Endothelial cell of umbilical vein (primary cell): ENCODE data around the gene MINDY4B. TPM values are rescaled to one million over a fixed set of nuclear protein-coding genes. Genes with fewer than 3 reads are reported as not detected.

Source experiments
- BruUV-seq: library from RNA; stranded (reverse); fragments of 400-500 nt; replicated peaks from 2 replicates; lab custom pipeline; 2021; lab: Mats Ljungman, UMichigan
- CTCF ChIA-PET: fragments of 300-600, 350-600 bp; sonication (Branson Sonifier 250); formaldehyde crosslinking; loops from one replicate; lab custom pipeline; 2021; ENCODE audit warnings: antibody characterized with exemption, inconsistent platforms; lab: Charles Lee
- POLR2A ChIA-PET: fragments of 300-600, 350-600 bp; sonication (Branson Sonifier 250); formaldehyde crosslinking; loops from one replicate; lab custom pipeline; 2021; ENCODE audit warnings: antibody characterized with exemption, inconsistent platforms; lab: Charles Lee
- DNase-seq: peaks from one replicate; pipeline ENCODE4 v3.0.0-alpha.2; 2011; ENCODE audit warnings: low read depth, low spot score
- FAIRE-seq: peaks from 2 replicates; lab custom pipeline; 2011; peaks lifted over from hg19 to GRCh38; lab: Jason Lieb, UNC
- H2AFZ ChIP-seq: 2 replicates; pipeline ENCODE4 v1.6.0; 2012; ENCODE audit warnings: low read depth, low read length, control low read depth, inconsistent platforms
- H3K27ac ChIP-seq: 2 replicates; pipeline ENCODE4 v1.5.1; 2011; ENCODE audit warnings: low read depth, mild to moderate bottlenecking, control low read depth, low read length, moderate library complexity; ENCODE audit not compliant: insufficient read depth
- H3K27me3 ChIP-seq, 2 experiments: 2 replicates each; pipeline versions ENCODE4 v1.6.0 to v1.6.1; 2011; ENCODE audit warnings: low read length in 2 of 2, mixed read lengths in 1 of 2; ENCODE audit not compliant: control insufficient read depth in 2 of 2, insufficient read depth in 2 of 2
- H3K36me3 ChIP-seq, 2 experiments: 2 replicates in 1 of 2; 3 replicates in 1 of 2; pipeline ENCODE4 v1.5.1; 2011; ENCODE audit warnings: low read length in 2 of 2, mild to moderate bottlenecking in 1 of 2, moderate library complexity in 1 of 2; ENCODE audit not compliant: control insufficient read depth in 2 of 2, insufficient read depth in 2 of 2; ENCODE audit errors: extremely low read depth in 1 of 2
- H3K4me1 ChIP-seq: 3 replicates; pipeline ENCODE4 v1.5.1; 2011; ENCODE audit warnings: mild to moderate bottlenecking, low read length; ENCODE audit not compliant: control insufficient read depth, insufficient read depth; ENCODE audit errors: extremely low read depth
- H3K4me2 ChIP-seq: 2 replicates; pipeline ENCODE4 v1.6.1; 2011; ENCODE audit warnings: low read length, control low read depth, mixed read lengths; ENCODE audit not compliant: insufficient read depth
- H3K4me3 ChIP-seq, 3 experiments: fragments of 200-600 bp in 1 of 3; sonication (generic), shearing (Covaris generic) in 1 of 3; replicated peaks in 1 of 3; 2 replicates each; pipeline ENCODE4 v1.5.1; 2011 to 2016; ENCODE audit warnings: control low read depth in 3 of 3, low read length in 3 of 3, mild to moderate bottlenecking in 2 of 3, inconsistent platforms in 1 of 3, low read depth in 1 of 3, moderate library complexity in 1 of 3; ENCODE audit not compliant: insufficient read depth in 1 of 3
- H3K79me2 ChIP-seq: 2 replicates; pipeline ENCODE4 v1.6.0; 2012; ENCODE audit warnings: low read length, inconsistent platforms; ENCODE audit not compliant: control insufficient read depth, insufficient read depth
- H3K9ac ChIP-seq: replicated peaks from 2 replicates; pipeline ENCODE3; 2011; ENCODE audit warnings: low read length, control low read depth; ENCODE audit not compliant: insufficient read depth; ENCODE audit errors: extremely low read depth
- H3K9me1 ChIP-seq: replicated peaks from 3 replicates; pipeline ENCODE4 v1.6.0; 2011; ENCODE audit warnings: mild to moderate bottlenecking, low read length; ENCODE audit not compliant: control insufficient read depth, insufficient read depth; ENCODE audit errors: extremely low read depth
- H3K9me3 ChIP-seq: replicated peaks from 2 replicates; pipeline ENCODE4 v1.5.1; 2012; ENCODE audit warnings: low read length, inconsistent platforms; ENCODE audit not compliant: control insufficient read depth, insufficient read depth
- H4K20me1 ChIP-seq: replicated peaks from 2 replicates; pipeline ENCODE3; 2011; ENCODE audit warnings: mild to moderate bottlenecking, low read length; ENCODE audit not compliant: control insufficient read depth, insufficient read depth; ENCODE audit errors: extremely low read depth
- CTCF ChIP-seq, 2 donors: IDR thresholded peaks; 1 replicate in 1 of 2; 2 replicates in 1 of 2; pipeline ENCODE4 v1.5.1; 2011; ENCODE audit warnings: low read length in 2 of 2, mild to moderate bottlenecking in 2 of 2, moderate library complexity in 2 of 2, control low read depth in 1 of 2, inconsistent platforms in 1 of 2, low read depth in 1 of 2; ENCODE audit not compliant: insufficient read depth in 1 of 2; ENCODE audit errors: extremely low read depth in 1 of 2
- EZH2 ChIP-seq: IDR thresholded peaks from 2 replicates; pipeline ENCODE4 v1.6.1; 2012; ENCODE audit warnings: borderline replicate concordance, low read depth, mild to moderate bottlenecking, moderate library complexity, low read length, inconsistent platforms; ENCODE audit not compliant: severe bottlenecking
- FOS ChIP-seq: IDR thresholded peaks from 2 replicates; pipeline ENCODE4 v1.6.1; 2011; ENCODE audit warnings: mild to moderate bottlenecking, low read length, moderate library complexity, borderline replicate concordance; ENCODE audit not compliant: insufficient read depth
- GATA2 ChIP-seq: IDR thresholded peaks from 2 replicates; pipeline ENCODE4 v1.7.0; 2011; ENCODE audit warnings: low read depth, mild to moderate bottlenecking, moderate library complexity, mixed read lengths, low read length; ENCODE audit not compliant: insufficient read length, insufficient read depth
- JUN ChIP-seq: IDR thresholded peaks from 2 replicates; pipeline ENCODE4 v1.6.1; 2011; ENCODE audit warnings: borderline replicate concordance, low read depth; ENCODE audit not compliant: insufficient read length, insufficient read depth
- MAX ChIP-seq: IDR thresholded peaks from 2 replicates; pipeline ENCODE4 v1.6.1; 2011; ENCODE audit not compliant: insufficient read depth, insufficient read length
- MYC ChIP-seq: IDR thresholded peaks from one replicate; pipeline ENCODE4 v1.6.1; 2011; ENCODE audit warnings: mild to moderate bottlenecking, low read depth, low read length
- POLR2A ChIP-seq: IDR thresholded peaks from 2 replicates; pipeline ENCODE4 v1.6.1; 2012; ENCODE audit warnings: low read depth, mild to moderate bottlenecking, control low read depth, low read length
- POLR2AphosphoS5 ChIP-seq: IDR thresholded peaks from 2 replicates; pipeline ENCODE4 v1.6.1; 2012; ENCODE audit warnings: low read depth, mild to moderate bottlenecking, control low read depth, low read length, moderate library complexity; ENCODE audit not compliant: insufficient read depth
- dilution Hi-C: fragments of 300-500 bp; cut with MboI; formaldehyde crosslinking; loops from one replicate; pipeline ENCODE4 v1.15.0; 2019; ENCODE audit warnings: low sequenced_read_pairs; ENCODE audit not compliant: extremely low pct_ligation_motif_present
- intact Hi-C: fragments of 100-400 bp; cut with micrococcal nuclease; formaldehyde crosslinking; loops from one replicate; pipeline ENCODE4 v1.10.0; 2022
- polyA plus RNA-seq, 4 experiments: library from polyadenylated mRNA; depleted of rRNA in 3 of 4; stranded (reverse) in 3 of 4; unstranded in 1 of 4; fragments of >200 nt; gene quantifications; 2 replicates each; pipeline versions ENCODE4 v1.2.1 to v1.2.3, GENCODE V29; 2011 to 2012; ENCODE audit warnings: missing spikeins in 1 of 4
- total RNA-seq: library from RNA; stranded (reverse); gene quantifications from 2 replicates; pipeline ENCODE4 v1.2.3, GENCODE V29; 2021

Gene MINDY4B
- total and polyA plus RNA-seq, 2 donors (not counting 3 experiments of a cell fraction or from before 2014, with no cell fraction given), result not detected

GRCh38 chr3:150875548-150875947 is 29.7 kb downstream of the MINDY4B start:
- ChIA-PET CTCF (interaction anchor here (1.7 to 3.2 kb wide), 2 partner anchors 11 to 88 kb away, joined by 3 to 15 read pairs; no protein-coding TSS in a partner anchor), POLR2A (no interaction called here)
- no peak overlapping the region for H3K9ac ChIP-seq
- H2AFZ ChIP-seq, result no peak overlapping the region
- DNase-seq, result no peak
- intact Hi-C loops, result no loop called here
- no peak for TF ChIP-seq GATA2
- TF ChIP-seq POLR2A, result no peak
- TF ChIP-seq JUN, result no peak
- no peak for TF ChIP-seq MYC
- TF ChIP-seq EZH2, result no peak
- no peak for TF ChIP-seq MAX
- TF ChIP-seq CTCF (IDR thresholded peaks at IDR 0.05; ENCODE audit: extremely low read depth in 1 of 2, insufficient read depth in 1 of 2, low read depth in 1 of 2, low read length in 2 of 2), result no peak
- TF ChIP-seq FOS, result no peak
- TF ChIP-seq POLR2AphosphoS5, result no peak
- no TSS peak for BruUV-seq
- peaks cover 5 to 12% of the 10 kb centered on the region in 2 experiments for H3K27me3 ChIP-seq
- H3K9me3 ChIP-seq, result no peaks in the 10 kb centered on the region
- dilution Hi-C loops, result no loop called here
- no peaks in the 10 kb centered on the region for H3K4me1 ChIP-seq
- no peaks in the 10 kb centered on the region for H3K36me3 ChIP-seq
- no peak overlapping the region for H3K4me2 ChIP-seq
- no peaks in the 10 kb centered on the region for H3K79me2 ChIP-seq
- H3K27ac ChIP-seq, result no peak overlapping the region
- no peaks in the 10 kb centered on the region for H3K9me1 ChIP-seq
- no peaks in the 10 kb centered on the region for H4K20me1 ChIP-seq
- FAIRE-seq, result no peak
- H3K4me3 ChIP-seq, result no peak overlapping the region
